LNCAP (cell line): ENCODE data around the gene DUOXA2.

Experiments used
- TF ChIP-seq, protein P1 (sequence below): fragments of 450-650 bp; IDR thresholded peaks from 2 replicates; pipeline ENCODE4 v1.5.1; 2017; ENCODE audit warnings: mild to moderate bottlenecking

DUOXA2 gene

DNA sequence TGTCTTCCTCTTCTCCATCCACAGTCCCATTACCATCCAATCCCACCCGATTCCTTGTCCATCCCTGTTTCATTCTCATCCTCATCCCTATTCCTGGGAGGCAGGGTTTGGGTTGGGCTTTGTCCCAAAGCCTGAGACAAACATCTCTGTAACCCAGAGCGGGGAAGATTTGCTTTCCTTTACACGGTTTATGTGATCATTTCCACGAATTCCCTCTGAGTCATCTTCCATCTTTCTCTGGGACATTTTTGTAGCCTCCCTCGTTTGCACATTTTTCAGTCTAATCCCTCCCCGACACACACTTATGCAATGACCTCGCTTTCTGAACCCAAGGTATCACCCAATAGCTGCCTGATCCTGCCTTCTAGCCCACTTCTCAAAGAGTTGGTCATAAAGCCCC is 23.0 kb upstream of the DUOXA2 start:
- TF ChIP-seq, protein P1, sequence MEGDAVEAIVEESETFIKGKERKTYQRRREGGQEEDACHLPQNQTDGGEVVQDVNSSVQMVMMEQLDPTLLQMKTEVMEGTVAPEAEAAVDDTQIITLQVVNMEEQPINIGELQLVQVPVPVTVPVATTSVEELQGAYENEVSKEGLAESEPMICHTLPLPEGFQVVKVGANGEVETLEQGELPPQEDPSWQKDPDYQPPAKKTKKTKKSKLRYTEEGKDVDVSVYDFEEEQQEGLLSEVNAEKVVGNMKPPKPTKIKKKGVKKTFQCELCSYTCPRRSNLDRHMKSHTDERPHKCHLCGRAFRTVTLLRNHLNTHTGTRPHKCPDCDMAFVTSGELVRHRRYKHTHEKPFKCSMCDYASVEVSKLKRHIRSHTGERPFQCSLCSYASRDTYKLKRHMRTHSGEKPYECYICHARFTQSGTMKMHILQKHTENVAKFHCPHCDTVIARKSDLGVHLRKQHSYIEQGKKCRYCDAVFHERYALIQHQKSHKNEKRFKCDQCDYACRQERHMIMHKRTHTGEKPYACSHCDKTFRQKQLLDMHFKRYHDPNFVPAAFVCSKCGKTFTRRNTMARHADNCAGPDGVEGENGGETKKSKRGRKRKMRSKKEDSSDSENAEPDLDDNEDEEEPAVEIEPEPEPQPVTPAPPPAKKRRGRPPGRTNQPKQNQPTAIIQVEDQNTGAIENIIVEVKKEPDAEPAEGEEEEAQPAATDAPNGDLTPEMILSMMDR, result no peak

DNA sequence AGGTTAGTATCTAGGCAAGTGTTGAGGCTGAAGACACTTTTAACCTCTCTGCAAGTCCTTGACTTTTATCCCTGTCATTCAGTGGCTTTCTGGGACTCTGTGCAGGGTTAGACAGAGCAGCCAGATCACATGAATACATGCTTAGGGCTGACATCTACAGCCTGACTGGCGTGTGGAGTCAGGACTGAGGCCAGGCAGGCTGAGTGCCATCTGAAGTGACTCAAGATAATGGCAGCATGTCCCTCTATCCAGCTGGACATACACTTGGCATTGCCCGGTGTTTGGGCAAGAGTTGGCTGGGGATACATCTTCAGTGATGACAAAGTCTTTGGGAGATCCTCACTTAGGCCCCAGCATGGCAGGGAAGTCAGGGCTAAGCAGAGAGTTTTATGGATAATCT is 22.6 kb upstream of the DUOXA2 start:
- TF ChIP-seq, protein P1, result no peak

DNA sequence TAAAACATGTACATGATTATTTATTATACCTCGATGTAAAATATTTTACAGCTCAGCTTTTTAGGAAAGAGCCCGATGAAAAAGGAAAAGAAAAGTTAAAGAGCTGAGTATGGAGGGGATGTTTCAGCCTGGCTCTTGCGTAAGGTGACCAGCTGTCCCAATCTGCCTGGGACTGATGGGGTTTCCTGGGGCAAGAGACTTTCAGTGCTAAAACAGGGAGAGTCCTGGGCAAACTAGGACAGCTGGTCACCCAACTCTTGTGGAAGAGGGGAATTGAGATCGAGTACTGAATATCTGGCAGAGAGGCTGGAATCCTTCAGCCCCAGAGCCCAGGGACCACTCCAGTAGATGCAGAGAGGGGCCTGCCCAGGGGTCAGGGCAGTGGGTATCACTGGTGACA is 21.1 kb upstream of the DUOXA2 start:
- TF ChIP-seq, protein P1, result no peak

DNA sequence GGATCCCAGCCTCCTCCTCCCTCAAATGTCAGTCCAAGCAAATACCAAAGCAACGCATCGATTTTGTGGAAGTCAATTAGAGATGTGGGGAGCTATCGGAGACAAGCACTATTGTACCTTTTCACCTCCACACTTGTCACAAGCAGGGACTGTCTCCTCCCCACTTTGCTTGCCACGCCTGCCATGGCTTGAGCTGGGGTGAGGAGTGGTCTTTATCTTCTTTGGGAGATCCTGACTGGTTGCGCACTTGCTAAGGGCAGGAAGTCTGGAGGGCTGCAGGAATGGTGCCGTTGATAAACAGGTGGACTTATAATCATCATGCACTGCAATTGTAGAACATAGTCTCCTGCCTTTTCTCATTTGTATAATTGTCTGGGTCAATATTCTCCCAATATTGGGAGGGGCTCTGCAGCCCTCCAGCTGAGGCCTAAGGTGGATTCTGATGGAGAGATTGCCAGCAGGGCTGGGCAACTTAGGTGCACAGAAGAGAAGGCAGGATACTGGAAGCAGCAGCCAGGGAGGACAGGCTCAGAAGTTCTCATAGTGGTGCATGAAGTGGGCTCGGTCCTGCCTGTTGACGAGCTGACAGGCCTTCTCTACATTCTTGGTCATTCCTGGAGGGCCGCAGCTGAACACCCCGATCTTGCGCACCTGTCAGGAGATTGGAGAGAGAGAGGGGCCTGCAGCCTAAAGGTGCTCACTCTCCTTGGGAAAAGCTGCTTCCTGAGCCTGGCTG is 20.3 kb upstream of the DUOXA2 start:
- TF ChIP-seq, protein P1, result no peak

DNA sequence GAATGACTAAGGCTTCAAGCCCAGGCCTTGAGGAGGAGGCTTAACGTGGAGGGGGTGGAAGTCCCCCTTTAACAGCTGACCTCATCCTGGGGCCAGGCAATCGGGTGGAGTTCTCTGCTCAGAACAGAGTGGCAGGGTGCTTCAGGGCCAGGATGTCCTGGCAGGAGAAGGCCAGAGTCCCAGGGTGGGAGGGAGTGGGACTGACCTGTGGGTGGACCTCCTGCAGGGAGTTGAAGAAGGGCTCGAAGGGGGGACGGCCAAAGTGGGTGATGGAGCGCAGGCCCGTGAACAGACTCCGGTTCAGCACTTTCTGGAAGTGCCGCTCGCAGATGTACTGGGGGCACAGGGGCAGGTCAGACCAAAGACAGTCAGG is 19.8 kb upstream of the DUOXA2 start:
- TF ChIP-seq, protein P1, result no peak

DNA sequence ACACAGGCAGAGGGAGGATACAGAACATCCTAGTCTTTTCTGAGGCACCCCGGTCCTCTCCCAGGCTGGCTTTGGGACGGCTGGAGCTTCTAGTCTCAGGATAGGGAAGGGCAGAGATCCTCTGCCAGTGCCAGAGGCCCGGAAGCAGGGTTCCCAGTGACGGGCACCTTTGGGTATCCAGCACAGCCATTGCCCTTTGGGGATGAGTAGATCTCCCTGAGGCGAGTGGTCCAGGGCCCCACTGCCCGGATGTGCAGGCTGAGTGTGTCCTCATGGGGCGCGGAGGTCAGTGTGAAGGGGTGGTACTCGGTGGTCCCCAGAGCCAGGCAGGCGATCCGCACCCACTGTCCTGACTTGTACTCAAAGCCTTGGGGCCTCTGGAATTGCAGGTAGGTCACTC is 18.5 kb upstream of the DUOXA2 start:
- TF ChIP-seq, protein P1, result no peak

DNA sequence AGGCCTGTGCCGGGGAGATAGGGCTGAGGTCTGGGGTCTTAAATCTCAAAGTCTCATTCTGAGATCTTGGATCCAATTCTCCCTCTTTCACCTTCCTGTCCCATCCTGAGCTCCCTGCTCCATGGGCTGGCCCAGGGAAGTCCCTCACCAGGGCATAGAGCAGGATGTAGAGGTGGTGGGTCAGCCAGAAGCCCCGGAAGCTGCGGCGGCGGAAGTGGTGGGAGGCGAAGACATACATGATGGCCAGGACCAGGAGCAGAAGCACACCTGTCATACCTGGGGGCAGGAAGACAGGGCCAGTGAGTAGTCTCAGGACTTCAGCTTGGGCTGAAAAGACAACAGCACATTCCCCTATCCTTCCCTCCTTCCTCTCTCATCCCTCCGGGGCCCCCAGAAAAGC is 16.7 kb upstream of the DUOXA2 start:
- TF ChIP-seq, protein P1, result no peak
